Body of pancreas (tissue), 4 donors: Measurements from ENCODE around the gene PLEKHM2. TPM values are rescaled to one million over a fixed set of nuclear protein-coding genes. Genes with fewer than 3 reads are reported as not detected.
"Not testable (repeated sequence)": the region's sequence is repeated elsewhere in the genome, so short reads cannot be mapped to it uniquely, and the experiment has no call there.

Source experiments
- ATAC-seq: fragments of 150-250 bp; one replicate; pipeline ENCODE4 v1.9.1; 2016
- DNase-seq, 4 donors: peaks; one replicate each; pipeline ENCODE4 v3.0.0-alpha.2; 2019
- H3K27ac ChIP-seq, 4 donors: fragments of 200-600 bp; sonication (generic); 1 replicate in 3 of 4; 2 replicates in 1 of 4; pipeline versions ENCODE4 v1.5.1 to v1.6.1; 2016 to 2019; ENCODE audit warnings: mild to moderate bottlenecking in 1 of 4, mixed read lengths in 1 of 4, moderate library complexity in 1 of 4
- H3K27me3 ChIP-seq, 2 donors: fragments of 200-600 bp; sonication (generic); one replicate each; pipeline ENCODE4 v1.6.0; 2016; ENCODE audit warnings: mild to moderate bottlenecking in 1 of 2
- H3K36me3 ChIP-seq, 2 donors: fragments of 200-600 bp; sonication (generic); replicated peaks in 1 of 2; 2 replicates each; pipeline ENCODE4 v1.5.1; 2016; ENCODE audit warnings: low read depth in 2 of 2; ENCODE audit not compliant: insufficient read depth in 1 of 2
- H3K4me1 ChIP-seq: fragments of 200-600 bp; sonication (generic); one replicate; pipeline ENCODE4 v1.6.0; 2016
- H3K4me3 ChIP-seq, 2 donors: fragments of 200-600 bp; sonication (generic); 1 replicate in 1 of 2; 2 replicates in 1 of 2; pipeline ENCODE4 v1.5.1; 2016 to 2019
- H3K9me3 ChIP-seq, 3 donors: fragments of 200-600 bp; sonication (generic); 1 replicate in 2 of 3; 2 replicates in 1 of 3; pipeline ENCODE4 v1.5.1; 2016
- POLR2A ChIP-seq, 3 donors: fragments of 450-650 bp; IDR thresholded peaks; one replicate each; pipeline ENCODE4 v1.6.1; 2016; ENCODE audit warnings: antibody characterized with exemption in 3 of 3, mild to moderate bottlenecking in 2 of 3
- WGBS, 2 donors: methylation state at CpG; one replicate each; pipeline ENCODE4 v1.1.5; 2017; 5-methylcytosine and 5-hydroxymethylcytosine counted together
- intact Hi-C: fragments of 100-400 bp; cut with DNase I; formaldehyde crosslinking; loops from one replicate; pipeline ENCODE4 v1.15.1; 2023
- total RNA-seq, 2 donors: library from RNA; depleted of rRNA; stranded (reverse); fragments of >200 nt; gene quantifications; one replicate each; pipeline ENCODE4 v1.1.0, GENCODE V29; 2016
- TF ChIP-seq, protein P1 (sequence below), 7 experiments: fragments of 450-650 bp in 4 of 7; fragments of 200-600 bp in 3 of 7; sonication (generic) in 3 of 7; IDR thresholded peaks; one replicate each; pipeline ENCODE4 v1.5.1; 2016 to 2019; ENCODE audit warnings: antibody characterized with exemption in 7 of 7

Gene PLEKHM2
- total RNA-seq, 2 donors from 2014 or later, result 18.1 to 31.6 TPM

DNA sequence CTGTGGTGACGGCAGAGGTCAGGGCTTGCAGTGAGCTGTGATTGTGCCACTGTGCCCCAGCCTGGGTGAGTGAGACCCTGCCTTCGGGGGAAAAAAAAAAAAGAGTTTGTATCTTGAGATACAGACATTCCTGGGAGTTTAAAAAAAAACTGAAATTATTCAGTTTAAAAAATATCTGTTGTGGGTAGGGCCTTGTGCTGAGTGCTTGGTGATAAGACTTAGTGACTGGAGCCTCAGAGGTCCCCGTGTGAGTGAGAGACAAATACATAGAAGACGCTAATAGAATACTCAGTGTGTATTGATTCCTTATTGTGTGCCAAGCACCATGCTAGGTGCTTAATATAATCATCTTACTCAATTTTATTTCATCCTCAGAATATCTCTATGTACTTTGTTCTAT, 44.2 kb upstream of the PLEKHM2 start:
- 94 to 95% methylated on average over 4 of the region's 4 CpGs for WGBS, 2 donors
- intact Hi-C loops, result no loop called here
- no peaks in the 10 kb centered on the region for H3K9me3 ChIP-seq
- H3K27me3 ChIP-seq, result no peaks in the 10 kb centered on the region
- DNase-seq, result no peak
- no peak for ATAC-seq
- no peak overlapping the region for H3K4me3 ChIP-seq
- H3K4me1 ChIP-seq, result no peaks in the 10 kb centered on the region
- no peak overlapping the region for H3K27ac ChIP-seq
- peaks cover 0 to 17% of the 10 kb centered on the region in 2 donors for H3K36me3 ChIP-seq
- TF ChIP-seq, protein P1, sequence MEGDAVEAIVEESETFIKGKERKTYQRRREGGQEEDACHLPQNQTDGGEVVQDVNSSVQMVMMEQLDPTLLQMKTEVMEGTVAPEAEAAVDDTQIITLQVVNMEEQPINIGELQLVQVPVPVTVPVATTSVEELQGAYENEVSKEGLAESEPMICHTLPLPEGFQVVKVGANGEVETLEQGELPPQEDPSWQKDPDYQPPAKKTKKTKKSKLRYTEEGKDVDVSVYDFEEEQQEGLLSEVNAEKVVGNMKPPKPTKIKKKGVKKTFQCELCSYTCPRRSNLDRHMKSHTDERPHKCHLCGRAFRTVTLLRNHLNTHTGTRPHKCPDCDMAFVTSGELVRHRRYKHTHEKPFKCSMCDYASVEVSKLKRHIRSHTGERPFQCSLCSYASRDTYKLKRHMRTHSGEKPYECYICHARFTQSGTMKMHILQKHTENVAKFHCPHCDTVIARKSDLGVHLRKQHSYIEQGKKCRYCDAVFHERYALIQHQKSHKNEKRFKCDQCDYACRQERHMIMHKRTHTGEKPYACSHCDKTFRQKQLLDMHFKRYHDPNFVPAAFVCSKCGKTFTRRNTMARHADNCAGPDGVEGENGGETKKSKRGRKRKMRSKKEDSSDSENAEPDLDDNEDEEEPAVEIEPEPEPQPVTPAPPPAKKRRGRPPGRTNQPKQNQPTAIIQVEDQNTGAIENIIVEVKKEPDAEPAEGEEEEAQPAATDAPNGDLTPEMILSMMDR (IDR thresholded peaks at IDR 0.05), result no peak
- no peak for TF ChIP-seq POLR2A (IDR thresholded peaks at IDR 0.05)

DNA sequence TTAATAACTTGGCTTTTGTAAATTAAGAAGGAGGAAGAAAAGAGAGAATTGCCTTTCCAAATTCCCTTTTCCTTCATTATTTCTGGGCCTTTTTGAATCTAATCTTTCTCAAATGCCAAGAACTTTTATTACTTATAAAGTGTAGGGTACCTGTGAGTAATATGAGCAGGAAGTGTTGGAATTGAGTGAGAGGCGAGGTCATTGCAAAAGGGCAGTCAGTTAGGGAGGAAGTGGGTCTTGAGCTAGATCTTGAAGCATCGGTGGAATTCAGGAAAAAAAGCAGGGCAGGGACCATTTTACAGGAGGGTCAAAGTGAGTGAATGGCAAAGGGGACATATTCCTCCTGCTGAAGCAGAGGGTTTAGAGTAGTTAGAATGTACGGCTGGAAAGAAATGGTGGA, 43.5 kb upstream of the PLEKHM2 start:
- no peak for ATAC-seq
- no peak overlapping the region for H3K4me3 ChIP-seq
- H3K9me3 ChIP-seq, result no peaks in the 10 kb centered on the region
- H3K36me3 ChIP-seq, result peaks cover 0 to 13% of the 10 kb centered on the region in 2 donors
- DNase-seq, result no peak
- 83 to 94% methylated on average over 3 of the region's 3 CpGs for WGBS, 2 donors
- no peaks in the 10 kb centered on the region for H3K4me1 ChIP-seq
- intact Hi-C loops, result no loop called here
- H3K27ac ChIP-seq, result no peak overlapping the region
- H3K27me3 ChIP-seq, result no peaks in the 10 kb centered on the region
- TF ChIP-seq POLR2A (IDR thresholded peaks at IDR 0.05), result no peak
- TF ChIP-seq, protein P1 (IDR thresholded peaks at IDR 0.05), result no peak

- WGBS, 2 donors, result 93 to 100% methylated on average over 1 of the region's 1 CpG
- DNase-seq, result no peak
- no peak overlapping the region for H3K4me3 ChIP-seq
- H3K27me3 ChIP-seq, result no peaks in the 10 kb centered on the region
- intact Hi-C loops, result no loop called here
- ATAC-seq, result no peak
- no peaks in the 10 kb centered on the region for H3K4me1 ChIP-seq
- no peak overlapping the region for H3K27ac ChIP-seq
- TF ChIP-seq, protein P1 (IDR thresholded peaks at IDR 0.05), result no peak
- no peak for TF ChIP-seq POLR2A (IDR thresholded peaks at IDR 0.05)
- no peaks in the 10 kb centered on the region for H3K9me3 ChIP-seq
- peaks cover 0 to 18% of the 10 kb centered on the region in 2 donors for H3K36me3 ChIP-seq
Observed at GRCh38 chr1:15649937-15650336, 34.2 kb upstream of the PLEKHM2 start.

GRCh38 chr1:15650433-15650832, 33.7 kb upstream of the PLEKHM2 start:
- intact Hi-C loops, result no loop called here
- H3K4me1 ChIP-seq, result no peaks in the 10 kb centered on the region
- DNase-seq (no peak), ATAC-seq (no peak)
- H3K27me3 ChIP-seq, result no peaks in the 10 kb centered on the region
- no peak overlapping the region for H3K27ac ChIP-seq
- no peak for TF ChIP-seq POLR2A (IDR thresholded peaks at IDR 0.05)
- TF ChIP-seq, protein P1 (IDR thresholded peaks at IDR 0.05), result no peak
- no peak overlapping the region for H3K4me3 ChIP-seq
- H3K36me3 ChIP-seq, result peaks cover 0 to 19% of the 10 kb centered on the region in 2 donors
- no peaks in the 10 kb centered on the region for H3K9me3 ChIP-seq
- 100% methylated on average over 2 of the region's 2 CpGs for WGBS, 2 donors

- DNase-seq, H3K27me3 ChIP-seq, H3K4me1 ChIP-seq, H3K27ac ChIP-seq, H3K4me3 ChIP-seq, H3K9me3 ChIP-seq, intact Hi-C loops, ATAC-seq: not testable (repeated sequence)
- H3K36me3 ChIP-seq, result peaks cover 0 to 25% of the 10 kb centered on the region in 2 donors
- 100% methylated on average over 1 to 4 of the region's 6 CpGs for WGBS, 2 donors
Observed at GRCh38 chr1:15652130-15652529, 32.0 kb upstream of the PLEKHM2 start.
